HG02610 (cell line): ENCODE measurements around the gene SCN2A.
"Not testable (repeated sequence)": the region's sequence is repeated elsewhere in the genome, so short reads cannot be mapped to it uniquely, and the experiment has no call there.

Experiments
- ATAC-seq: cut with Tn5 transposase; IDR thresholded peaks from one replicate; pipeline ENCODE4 v1.9.1; 2021; ENCODE audit warnings: mild to moderate bottlenecking, moderate library complexity; ENCODE audit not compliant: unreplicated experiment

Gene SCN2A

DNA sequence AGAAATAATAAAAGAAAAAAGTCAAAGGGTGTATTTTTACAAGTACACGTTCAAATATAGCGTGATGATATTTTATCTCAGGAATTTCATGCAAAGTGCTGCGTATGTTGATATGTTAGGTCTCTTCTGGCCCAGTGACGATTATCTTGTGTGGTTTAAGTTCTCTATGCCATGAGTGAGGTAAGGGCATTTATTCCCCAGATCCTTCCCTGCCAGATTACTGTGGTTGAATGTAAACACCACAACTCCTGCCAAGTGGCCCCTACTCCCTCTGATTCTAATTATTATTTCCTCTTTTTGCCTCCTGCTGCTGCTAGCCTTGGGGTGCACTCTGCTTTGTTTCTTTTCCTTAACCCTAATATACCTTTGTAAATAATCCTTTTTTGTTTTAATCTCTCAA, 12.2 kb downstream of the SCN2A start:
- no peak for ATAC-seq

DNA sequence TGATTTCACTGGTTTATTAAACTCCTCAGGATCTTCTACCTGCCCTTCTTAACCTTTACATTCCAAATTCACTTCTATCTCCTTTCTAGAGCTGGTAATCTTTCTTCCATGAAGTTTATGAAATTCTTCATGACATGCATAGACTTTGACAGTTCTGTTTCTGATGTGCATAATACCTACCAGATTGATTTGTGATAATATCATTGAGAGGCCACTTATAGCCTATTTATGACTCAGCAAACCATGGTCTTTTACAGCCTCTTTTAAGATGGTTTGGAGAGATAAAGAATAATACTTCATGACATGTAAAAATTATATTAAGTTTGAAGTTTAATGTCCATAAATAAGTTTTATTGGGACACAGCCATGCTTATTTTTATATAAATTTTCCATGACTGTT, 14.0 kb downstream of the SCN2A start:
- ATAC-seq = no peak

DNA sequence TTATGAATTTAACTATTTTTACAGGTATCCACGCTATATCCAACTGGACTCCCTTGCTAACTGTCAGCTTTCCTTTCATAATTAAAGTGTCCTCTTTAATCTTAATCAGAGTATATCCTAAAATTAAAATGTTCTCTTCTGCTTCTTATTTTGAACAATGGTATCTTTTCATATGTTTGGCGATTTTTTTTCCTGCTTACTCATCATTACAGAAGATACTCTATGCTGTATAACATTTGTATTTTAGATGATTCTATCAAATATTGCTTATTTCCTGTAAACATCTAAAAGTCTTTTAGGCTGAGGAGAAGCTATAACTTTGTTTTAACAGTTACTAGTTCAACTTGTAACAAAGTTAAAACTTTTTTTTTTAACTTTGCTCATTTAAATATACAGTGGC, 17.4 kb downstream of the SCN2A start:
- no peak for ATAC-seq

DNA sequence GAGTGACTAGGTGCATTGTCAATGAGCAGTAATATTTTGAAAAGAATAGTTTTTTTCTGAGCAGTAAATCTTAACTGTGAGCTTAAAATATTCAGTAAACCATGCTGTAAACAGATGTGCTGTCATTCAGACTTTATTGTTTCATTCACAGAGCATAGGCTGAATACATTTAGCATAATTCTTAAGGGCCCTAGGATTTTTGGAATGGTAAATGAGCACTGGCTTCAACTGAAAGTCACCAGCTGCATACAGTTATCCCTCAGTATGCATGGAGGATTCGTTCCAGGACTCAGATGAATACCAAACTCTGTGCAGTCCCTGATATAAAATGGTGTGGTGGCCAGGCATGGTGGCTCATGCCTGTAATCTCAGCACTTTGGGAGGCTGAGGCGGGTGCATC, 21.1 kb downstream of the SCN2A start:
- ATAC-seq = not testable (repeated sequence)

DNA sequence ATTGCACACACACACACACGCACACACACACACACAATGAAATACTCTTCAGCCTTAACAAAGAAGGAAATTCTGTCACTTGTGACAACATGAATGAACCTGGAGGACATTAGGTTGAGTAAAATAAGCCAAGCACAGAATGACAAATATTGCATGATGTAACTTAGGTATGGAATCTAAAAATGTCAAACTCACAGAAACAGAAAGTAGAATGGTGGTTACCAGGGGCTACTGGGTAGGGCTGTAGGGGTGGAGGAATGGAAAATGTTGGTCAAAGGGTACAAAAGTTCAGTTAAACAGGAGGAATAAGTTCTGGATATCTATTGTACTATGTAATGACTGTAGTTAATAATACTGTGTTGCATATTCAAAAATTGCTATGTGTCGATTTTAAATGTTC, 29.5 kb downstream of the SCN2A start:
- peak; percentile 57 for ATAC-seq

DNA sequence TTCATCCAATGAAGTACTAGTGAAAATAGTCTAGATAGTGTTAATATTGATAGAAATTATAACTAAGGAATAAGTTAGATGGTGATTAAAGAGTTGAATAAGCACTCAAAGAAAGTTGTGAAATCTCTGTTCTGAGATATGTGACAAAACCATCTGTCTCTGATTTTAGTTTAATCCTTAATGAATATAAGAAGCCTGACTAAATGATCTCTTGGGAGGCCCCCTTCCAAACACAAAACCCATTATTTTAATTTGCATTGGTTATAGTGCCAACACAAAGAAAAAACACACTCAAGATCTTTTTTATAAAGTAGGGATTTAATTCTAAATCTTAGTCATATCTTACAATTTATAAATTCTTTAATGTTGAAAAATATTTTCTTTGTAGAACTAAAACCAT, 34.0 kb downstream of the SCN2A start:
- ATAC-seq = no peak

DNA sequence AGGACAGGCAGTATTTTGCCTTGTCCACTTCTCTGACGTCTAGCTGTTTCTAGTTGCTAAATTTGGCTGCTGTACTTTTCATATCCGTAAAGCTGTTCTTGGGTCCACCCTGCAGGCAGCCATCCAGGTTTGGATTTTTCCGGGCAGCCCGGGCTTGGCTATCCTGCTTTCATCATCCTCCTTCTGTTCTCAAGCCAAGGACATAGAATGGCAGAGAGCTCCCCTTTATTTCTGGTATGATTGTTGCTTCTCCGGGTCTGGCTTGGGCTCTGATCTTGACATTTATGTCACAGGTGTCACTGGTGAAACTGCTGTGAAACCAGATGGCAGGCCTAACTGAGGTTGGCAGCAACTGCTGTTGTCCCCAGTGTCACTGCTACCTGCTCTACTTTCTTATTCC, 35.5 kb downstream of the SCN2A start:
- ATAC-seq = no peak

DNA sequence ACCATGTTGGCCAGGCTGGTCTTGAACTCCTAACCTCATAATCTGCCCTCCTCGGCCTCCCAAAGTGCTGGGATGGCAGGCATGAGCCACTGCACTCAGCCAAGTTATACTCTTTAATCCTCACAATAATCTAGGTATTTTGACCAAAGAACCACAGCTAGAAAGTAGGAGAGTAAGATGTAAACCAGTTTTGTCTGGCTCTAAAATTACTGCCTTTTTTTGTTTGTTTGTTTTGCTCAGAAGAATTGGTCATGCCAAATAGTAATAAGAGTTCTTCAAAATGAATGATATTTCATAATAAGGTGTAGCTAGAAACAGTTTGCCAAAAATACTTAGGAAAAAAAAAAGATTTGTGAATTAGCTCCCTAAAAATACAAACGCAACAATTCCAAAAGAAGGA, 36.7 kb downstream of the SCN2A start:
- no peak for ATAC-seq

DNA sequence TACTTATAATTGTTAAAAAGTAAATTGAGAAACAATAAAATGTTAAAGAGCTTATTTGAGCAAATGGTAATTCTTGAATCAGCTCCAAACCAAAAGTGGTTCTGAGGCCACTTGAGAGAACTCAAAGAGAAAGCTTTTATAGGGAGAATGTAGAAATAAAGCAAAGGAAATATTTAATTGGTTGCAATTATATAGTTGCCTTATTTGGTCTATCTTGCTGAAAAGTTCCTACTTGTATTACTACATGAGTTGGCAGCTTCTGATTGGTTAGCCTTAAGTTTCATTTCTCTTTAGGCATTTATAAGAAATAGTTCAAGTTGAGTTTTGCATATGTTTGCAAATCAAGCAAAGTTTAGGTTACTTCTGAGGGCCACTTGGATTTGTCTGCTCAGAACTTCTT, 38.1 kb downstream of the SCN2A start:
- no peak for ATAC-seq

DNA sequence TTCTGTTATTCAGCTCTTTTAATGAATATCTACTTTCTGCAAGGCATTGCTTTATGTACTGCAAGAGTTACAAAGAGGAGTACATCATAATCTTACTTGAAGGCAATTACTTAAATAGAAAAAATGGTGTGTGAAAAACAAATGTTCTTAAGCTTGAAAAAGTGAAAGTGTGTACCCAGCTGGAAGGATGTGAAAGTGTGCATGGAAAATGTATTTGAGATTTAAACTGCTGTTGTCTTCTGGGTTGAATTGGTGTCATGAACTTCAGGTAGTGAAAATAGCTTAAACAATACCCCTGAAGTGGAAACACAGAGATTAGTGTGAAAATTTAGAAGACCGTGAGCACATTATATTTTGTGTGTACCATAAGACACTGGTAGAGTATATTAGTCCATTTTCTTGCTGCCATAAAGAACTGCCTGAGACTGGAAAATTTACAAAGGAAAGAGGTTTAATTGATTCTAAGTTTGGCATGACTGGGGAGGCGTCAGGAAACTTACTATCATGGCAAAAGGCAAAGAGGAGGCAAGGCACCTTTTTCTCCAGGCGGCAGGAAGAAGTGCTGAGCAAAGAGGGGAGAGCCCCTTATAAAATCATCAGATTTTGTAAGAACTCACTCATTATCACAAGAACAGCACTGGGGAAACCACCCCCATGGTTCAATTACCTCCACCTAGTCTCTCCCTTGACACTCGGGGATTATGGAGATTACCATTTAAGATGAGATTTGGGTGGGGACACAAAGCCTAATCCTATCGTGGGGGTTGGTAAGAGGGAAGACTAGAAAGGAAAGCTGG, 38.8 kb downstream of the SCN2A start:
- ATAC-seq = no peak

DNA sequence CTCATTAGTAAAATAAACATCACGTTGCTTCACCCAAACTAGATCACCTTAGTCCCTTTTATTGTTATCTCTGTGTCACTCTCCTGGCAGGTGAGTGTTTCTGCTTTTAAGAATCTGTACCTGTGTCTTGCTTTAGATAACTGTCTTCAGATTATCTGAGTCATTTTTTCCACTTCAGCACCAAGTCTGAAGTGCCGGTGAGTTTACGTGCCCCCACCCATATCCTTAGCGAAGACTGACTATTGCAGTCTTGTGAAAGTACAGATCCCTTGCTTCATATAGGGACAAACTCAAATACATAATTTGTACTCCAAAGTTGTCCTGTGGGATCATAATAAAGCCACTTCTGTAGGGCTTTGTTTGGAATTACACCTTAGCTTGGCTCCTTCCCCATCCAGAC, 41.1 kb downstream of the SCN2A start:
- ATAC-seq = no peak

DNA sequence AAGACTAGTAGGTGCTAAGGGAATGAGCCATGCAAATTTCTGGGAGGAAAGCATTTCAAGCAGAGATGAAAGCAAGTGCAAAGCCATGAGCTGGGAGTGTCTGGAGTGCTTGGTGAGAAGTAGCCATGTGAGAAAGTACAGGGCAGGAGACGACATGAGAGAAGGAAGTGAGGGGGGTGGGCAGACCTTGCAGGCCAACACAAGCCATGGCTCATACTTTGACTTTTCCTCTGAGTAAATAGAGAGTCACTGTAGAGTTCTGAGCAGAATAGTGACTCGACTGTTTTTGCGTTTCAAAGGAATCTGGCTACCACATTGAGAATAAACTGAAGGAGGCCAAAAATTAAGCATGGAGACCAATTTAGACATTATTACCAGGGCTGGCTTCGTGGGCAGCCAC, 42.2 kb downstream of the SCN2A start:
- no peak for ATAC-seq

DNA sequence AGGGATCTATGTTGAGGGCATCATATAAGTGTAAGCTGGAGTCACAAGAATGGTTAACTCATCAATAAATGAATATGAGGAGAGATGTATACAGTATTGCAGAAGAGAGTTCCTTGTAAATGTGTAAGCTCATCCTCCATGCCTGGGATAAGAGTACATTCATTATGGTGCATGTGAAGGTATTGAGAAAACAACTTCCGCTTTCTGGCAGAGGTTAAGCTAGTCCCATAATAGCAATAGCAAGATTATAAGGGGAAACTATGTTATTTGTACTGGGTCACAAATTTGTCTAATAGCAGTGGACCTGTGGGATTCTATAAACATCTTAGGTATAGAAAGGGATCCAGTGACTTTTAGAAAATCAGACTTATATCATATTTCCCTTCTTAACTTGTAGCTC, 44.1 kb downstream of the SCN2A start:
- no peak for ATAC-seq

DNA sequence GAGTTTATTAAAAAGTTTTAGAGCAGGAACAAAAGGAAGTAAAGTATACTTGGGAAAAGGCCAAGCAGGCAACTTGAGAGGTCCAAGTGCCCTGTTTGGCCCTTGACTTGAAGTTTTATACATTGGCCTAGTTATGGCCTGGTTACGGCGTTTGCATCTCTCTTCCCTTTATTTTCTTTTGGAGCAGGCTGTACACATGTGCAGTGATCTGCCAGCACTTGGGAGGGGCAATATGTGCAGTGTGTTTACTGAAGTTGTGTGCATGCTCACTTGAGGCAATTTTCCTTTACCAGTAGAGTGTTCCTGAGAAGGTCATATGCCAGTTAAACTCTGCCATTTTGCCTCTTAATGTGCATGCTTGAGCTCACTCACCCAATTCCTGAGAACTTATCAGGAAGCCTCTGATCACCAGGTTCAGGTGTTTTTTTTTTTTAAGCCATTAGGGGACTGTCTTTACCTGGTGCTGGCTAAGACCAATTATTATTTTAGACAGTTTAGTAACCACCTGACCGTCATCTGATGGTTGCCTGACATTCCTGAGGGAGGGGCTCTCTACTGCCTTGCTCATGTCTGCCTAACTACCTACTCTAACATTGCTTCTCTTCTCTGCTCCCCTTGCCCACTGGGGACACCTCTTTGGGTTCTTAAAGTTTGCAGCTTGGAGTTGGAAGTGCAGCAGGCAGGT, 48.0 kb downstream of the SCN2A start:
- no peak for ATAC-seq

DNA sequence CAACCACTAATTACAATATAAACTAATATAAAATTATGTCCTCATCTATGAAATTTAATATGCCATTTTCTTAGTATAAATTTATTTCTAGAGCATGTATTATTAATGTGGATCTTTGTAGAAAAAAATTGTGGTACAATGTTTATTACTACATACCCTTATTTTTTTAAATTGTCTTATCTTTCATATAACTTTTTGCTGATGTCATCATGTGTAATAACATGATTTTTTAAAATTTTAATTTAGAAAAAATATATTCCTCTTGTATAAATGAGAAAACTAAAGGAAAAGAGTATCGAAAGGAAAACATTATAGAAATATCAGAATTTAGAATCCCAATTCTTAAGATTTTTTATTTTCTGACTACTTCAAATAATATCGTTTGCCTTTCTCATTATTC, 49.9 kb downstream of the SCN2A start:
- no peak for ATAC-seq

DNA sequence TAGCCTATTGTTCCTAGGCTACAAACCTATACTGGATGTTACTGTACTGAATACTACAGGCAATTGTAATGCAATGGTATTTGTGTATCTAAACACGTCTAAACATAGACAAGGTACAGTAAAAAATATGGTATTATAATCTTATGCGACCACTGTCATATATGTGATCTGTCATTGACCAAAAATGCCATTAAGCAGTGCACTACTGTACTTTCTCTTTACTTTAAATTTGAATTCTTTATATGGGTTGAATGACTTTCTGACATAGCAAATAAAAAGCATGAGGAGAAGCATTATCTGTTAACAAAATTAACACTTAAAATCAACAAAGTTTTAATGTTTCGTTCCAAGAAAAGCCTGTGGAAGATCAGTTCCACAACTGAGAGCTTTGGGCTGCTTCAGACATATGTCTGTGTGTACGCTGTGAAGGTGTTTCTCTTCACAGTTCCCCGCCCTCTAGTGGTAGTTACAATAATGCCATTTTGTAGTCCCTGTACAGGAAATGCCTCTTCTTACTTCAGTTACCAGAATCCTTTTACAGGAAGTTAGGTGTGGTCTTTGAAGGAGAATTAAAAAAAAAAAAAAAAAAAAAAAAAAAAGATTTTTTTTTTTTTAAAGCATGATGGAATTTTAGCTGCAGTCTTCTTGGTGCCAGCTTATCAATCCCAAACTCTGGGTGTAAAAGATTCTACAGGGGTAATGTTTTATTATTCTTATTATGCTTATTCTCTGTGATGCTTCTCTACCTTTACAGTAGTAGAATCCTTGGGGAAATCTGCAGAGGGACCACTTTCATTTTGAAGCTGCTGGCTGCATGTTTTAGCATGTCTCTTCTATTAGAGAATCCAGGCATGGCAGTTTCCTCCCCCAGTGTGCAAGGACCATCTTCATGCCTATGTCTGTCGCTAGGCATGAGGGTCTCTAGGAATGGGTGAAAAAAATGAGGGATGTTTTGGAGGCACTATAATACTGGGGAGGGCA, 54.5 kb downstream of the SCN2A start:
- ATAC-seq = peak; percentile 100

DNA sequence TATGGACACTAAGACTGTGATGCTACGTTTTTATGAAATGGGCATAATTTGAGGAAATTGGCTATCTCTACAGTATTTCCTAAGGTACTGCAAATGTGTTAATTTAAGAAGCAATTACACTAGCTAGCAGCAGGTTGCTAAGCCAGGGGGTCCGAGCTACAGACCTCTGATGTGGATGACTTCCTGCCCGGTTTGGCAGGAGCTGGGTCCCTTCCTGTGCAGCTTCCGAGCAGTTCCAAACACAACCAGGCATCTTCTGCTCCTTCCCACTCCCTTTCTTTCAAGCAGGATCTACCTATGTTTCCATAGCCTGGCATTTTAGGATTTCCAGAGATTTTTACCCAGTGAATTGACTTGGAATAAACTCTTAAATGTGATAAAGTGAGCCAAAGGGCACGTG, 55.7 kb downstream of the SCN2A start:
- ATAC-seq = no peak

DNA sequence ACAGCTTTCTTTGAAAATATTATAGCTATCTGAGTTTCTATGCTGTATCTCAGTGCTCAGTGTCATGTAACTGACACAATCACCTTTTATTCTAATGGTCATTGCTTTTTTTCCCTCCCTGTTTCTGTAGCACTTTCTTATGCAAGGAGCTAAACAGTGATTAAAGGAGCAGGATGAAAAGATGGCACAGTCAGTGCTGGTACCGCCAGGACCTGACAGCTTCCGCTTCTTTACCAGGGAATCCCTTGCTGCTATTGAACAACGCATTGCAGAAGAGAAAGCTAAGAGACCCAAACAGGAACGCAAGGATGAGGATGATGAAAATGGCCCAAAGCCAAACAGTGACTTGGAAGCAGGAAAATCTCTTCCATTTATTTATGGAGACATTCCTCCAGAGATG, 56.4 kb downstream of the SCN2A start:
- ATAC-seq = no peak

DNA sequence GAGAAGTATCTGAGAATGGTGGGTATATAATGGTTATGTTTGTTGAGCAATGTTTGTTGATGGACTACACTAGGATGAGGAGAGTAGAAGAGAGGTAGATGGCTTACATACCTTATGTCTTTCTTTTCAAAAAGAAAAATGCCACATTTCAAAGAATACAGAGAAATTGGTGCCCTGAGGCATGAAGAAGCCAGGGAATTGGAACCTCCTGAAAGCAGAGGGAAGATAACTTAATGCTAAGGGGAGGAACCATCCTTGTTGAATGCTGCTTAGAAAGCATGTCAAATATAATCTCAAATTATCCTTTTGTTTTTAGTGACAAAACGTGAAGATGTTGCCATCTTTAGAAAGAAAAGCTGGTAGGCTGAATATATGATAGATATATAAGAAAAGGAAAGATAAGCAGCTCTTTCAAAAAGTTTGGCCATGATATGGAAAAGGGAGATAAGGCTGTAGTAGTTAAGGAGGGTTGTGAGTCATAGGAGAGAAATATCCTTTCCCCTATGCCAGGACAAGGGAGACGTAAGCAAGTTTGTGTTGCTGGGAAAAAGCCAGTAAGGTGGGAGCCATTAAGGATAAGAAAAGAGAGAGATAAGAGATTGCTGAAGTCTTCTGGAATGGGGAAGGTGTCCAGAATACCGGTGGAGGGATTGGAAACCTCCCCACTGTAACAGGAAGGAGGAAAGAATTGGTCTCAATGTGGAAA, 66.3 kb downstream of the SCN2A start:
- no peak for ATAC-seq

DNA sequence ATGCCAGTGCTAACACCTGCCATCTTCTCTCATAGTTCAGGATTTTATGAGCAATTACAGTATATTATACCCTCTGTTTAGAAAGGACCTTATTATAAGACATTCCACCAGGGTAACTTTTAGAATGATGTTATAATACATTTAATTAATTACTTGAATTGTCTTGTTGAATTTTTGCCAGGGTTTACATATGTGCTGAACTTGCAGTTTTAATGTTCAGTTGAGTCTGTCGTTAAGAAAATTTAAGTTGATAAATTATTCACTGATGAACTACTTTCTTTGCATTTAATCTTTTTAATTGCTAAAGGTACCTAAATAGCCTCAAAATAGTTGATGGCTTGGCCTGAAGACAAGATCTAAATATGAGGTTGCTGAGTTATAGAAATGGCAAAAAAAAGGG, 68.1 kb downstream of the SCN2A start:
- ATAC-seq = no peak

DNA sequence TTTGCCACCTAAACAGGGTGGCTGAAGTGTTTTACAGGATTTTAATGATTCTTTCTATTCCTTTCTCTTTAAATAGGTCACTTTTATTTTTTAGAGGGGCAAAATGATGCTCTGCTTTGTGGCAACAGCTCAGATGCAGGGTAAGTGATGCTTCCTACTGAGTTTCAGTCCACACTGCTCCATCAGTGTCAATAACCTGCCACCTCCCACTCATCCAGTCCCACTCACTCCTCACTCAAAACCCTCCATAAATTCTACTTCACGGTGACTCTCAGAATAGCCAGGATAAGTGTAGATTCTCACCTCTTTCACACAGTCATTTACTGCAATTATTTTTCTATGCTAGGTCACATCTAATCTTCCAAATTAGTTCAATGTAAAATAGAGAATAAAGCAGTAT, 72.7 kb downstream of the SCN2A start:
- ATAC-seq = no peak
